ENCODE results near the gene KCTD14. TPM values are rescaled to one million over a fixed set of nuclear protein-coding genes. Genes with fewer than 3 reads are reported as not detected.

Gene KCTD14, protein sequence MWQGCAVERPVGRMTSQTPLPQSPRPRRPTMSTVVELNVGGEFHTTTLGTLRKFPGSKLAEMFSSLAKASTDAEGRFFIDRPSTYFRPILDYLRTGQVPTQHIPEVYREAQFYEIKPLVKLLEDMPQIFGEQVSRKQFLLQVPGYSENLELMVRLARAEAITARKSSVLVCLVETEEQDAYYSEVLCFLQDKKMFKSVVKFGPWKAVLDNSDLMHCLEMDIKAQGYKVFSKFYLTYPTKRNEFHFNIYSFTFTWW
- total RNA-seq (ENCODE audit: unreplicated experiment), result 0.32 TPM
- long read RNA-seq, partial matches to known transcripts, result 0 of 1 reads
- long read RNA-seq, other reads (novel, unspliced or antisense), result 0 of 1 reads

DNA sequence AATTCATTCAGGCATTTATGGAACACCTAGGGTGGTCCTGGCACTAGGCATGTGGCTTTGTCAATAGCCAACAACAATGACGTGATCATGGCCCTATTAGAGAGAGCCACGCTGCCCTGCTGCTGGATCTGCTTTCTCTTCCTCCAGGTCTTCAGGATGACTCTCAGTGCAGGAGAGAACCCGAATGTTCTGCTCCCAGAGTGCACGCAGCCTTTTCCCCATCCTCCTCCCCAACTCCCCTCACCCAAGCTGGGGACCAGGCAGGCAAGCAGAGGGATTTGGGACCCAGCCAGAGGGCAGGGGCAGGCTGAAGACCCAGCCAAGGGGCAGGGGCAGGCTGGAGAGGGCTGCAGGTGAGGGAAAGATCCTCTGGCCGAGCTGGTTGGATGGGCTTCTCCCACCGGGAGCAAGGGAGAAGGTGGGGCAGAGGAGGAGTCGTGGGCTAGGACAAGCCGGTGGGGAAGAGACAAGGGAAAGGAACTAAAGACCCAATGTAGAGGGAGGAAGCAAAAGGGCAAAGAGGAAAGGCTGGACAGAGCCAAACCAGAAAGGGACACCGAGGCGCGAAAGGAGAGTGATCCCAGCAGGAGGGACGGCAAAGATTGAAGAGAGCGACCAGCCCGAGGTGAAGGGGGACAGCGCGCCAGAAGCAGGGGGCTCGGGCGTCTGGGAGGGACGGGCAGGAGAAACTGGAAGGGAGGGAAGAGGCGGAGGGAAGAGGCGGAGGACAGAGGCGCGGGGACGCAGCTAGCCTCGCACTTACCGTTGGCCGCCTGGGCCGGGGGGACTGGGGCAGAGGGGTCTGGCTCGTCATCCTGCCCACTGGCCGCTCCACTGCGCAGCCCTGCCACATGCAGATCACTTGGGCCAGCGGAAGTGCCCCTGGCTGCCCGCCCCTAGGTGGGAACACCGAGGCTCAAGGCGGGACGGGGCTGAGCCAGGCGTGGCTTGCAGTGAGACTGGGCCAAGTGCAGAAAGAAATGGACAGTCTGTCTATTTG, at the start of gene KCTD14:
TSS of gene KCTD14 (minus strand) at position 880 of the 1,000 bp plus-strand sequence. CDS start at position 853, 27 bp downstream.
- Mint-ChIP-seq H3K36me3 (ENCODE audit: unreplicated experiment) (no peaks in the 10 kb centered on the region), H3K4me3 (ENCODE audit: unreplicated experiment) (peak within 1 kb of the TSS; percentile 87), H3K27me3 (ENCODE audit: unreplicated experiment) (peaks cover 12% of the 10 kb centered on the region), H3K4me1 (ENCODE audit: low read depth, unreplicated experiment) (no peaks in the 10 kb centered on the region), H3K9me3 (ENCODE audit: unreplicated experiment) (no peaks in the 10 kb centered on the region), H3K27ac (ENCODE audit: unreplicated experiment) (no peak within 1 kb of the TSS)
- no peak for TF ChIP-seq CTCF (IDR thresholded peaks at IDR 0.05; ENCODE audit: partially characterized antibody, unreplicated experiment)
- peak; percentile 32 for DNase-seq

DNA sequence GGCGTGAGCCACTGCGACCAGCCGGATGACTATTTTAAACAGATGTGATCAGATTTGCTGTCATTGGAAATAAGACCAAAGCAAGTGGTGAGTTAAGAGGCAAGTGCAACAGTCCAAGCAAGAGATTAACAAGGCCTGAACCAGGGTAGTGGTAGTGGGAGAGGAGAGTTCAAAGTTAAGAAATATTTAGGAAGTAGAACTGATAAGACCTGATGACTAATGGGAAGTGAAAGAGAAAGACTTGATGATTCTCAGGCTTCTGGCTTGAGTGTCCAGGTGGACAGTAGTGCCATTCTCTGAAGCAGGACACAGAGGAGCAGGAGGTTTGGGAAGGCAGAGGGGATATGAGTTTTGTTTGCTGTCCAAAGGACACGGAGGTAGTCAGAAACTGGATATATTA, 49.4 kb upstream of the KCTD14 start:
- DNase-seq, result no peak
- H3K27ac Mint-ChIP-seq (ENCODE audit: unreplicated experiment), result no peak overlapping the region
- TF ChIP-seq CTCF (IDR thresholded peaks at IDR 0.05; ENCODE audit: partially characterized antibody, unreplicated experiment), result no peak
- H3K36me3 Mint-ChIP-seq (ENCODE audit: unreplicated experiment), result peaks cover 8% of the 10 kb centered on the region
- H3K9me3 Mint-ChIP-seq (ENCODE audit: unreplicated experiment), result peaks cover 1% of the 10 kb centered on the region
- H3K27me3 Mint-ChIP-seq (ENCODE audit: unreplicated experiment), result no peaks in the 10 kb centered on the region
- peaks cover 9% of the 10 kb centered on the region for H3K4me1 Mint-ChIP-seq (ENCODE audit: low read depth, unreplicated experiment)
- no peak overlapping the region for H3K4me3 Mint-ChIP-seq (ENCODE audit: unreplicated experiment)

DNA sequence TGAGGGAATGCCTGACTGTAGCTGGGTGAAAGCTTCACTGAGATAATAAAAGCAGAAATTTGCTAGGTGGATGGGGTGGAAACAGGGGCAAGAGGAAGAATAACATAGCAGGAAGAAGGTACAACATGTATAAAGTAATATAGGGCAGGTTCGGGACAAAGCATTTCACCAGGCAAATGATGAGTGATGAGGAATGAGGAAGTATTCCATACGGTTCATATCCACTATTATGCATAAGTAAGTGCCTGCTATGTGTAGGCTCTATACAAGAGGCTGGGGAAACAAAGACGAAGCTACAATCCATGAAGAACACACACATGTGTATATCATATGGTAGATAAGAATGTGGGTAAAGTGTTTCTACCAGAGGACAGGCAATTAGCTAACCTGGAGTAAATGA, 48.6 kb upstream of the KCTD14 start:
- Mint-ChIP-seq H3K27me3 (ENCODE audit: unreplicated experiment) (no peaks in the 10 kb centered on the region), H3K4me1 (ENCODE audit: low read depth, unreplicated experiment) (peaks cover 8% of the 10 kb centered on the region), H3K36me3 (ENCODE audit: unreplicated experiment) (peaks cover 10% of the 10 kb centered on the region), H3K27ac (ENCODE audit: unreplicated experiment) (no peak overlapping the region), H3K9me3 (ENCODE audit: unreplicated experiment) (peaks cover 1% of the 10 kb centered on the region), H3K4me3 (ENCODE audit: unreplicated experiment) (no peak overlapping the region)
- DNase-seq, result no peak
- no peak for TF ChIP-seq CTCF (IDR thresholded peaks at IDR 0.05; ENCODE audit: partially characterized antibody, unreplicated experiment)

DNA sequence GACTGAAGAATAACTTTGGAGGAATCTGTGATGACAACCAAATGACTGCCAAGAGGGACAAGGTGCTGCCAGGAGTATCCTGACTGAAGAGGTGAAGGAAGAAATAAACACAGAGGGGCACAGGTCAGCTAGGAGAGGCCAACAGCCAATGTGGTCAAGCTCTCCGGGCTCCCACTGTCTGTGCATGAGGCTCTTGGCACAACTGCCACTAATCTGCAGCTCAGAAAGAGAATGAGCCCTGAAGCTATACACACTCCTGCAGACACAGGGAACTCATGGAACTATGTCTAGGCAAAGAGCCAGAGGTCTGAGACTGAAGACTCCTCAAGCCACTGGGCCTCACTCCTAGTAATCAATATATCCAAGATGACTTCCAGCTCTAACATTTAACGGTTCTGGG, 47.5 kb upstream of the KCTD14 start:
- Mint-ChIP-seq H3K4me3 (ENCODE audit: unreplicated experiment) (no peak overlapping the region), H3K27ac (ENCODE audit: unreplicated experiment) (no peak overlapping the region), H3K9me3 (ENCODE audit: unreplicated experiment) (peaks cover 1% of the 10 kb centered on the region), H3K27me3 (ENCODE audit: unreplicated experiment) (no peaks in the 10 kb centered on the region), H3K36me3 (ENCODE audit: unreplicated experiment) (peaks cover 10% of the 10 kb centered on the region), H3K4me1 (ENCODE audit: low read depth, unreplicated experiment) (peaks cover 6% of the 10 kb centered on the region)
- no peak for TF ChIP-seq CTCF (IDR thresholded peaks at IDR 0.05; ENCODE audit: partially characterized antibody, unreplicated experiment)
- no peak for DNase-seq
